Measurements from ENCODE around the gene ARHGAP8.

ARHGAP8 gene

DNA sequence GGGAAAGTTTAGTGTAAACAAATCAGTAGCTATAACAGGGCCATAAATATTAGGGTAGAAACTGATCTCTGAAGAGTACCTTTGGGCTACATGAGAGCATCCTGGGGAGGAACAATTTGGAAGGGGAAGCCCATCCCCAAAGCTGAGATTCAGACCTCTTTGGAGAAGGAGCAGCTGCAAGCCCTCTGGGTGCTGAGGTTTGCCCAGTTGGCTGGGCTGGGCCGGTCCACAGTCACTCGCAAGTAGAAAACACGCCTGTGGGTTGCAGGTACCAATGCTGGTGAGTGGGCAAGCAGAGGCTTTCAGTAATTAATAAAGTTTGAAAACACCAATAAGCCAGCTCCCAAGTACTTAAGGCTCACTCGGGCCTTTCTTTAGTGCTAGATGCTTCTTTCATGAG lies 124.5 kb downstream of the ARHGAP8 start:
- Histone ChIP-seq H3K27me3 (ENCODE audit: insufficient read depth, poor library complexity, severe bottlenecking) (no peaks in the 10 kb centered on the region), H3K27ac (replicated peaks) (no peak overlapping the region), H3K4me3 (replicated peaks; ENCODE audit: insufficient read depth, low read length) (no peak overlapping the region)
- TF ChIP-seq POLR2AphosphoS5 (IDR thresholded peaks at IDR 0.05; ENCODE audit: low read depth) (no peak), GABPA (IDR thresholded peaks at IDR 0.05; ENCODE audit: low read depth) (no peak), SPI1 (IDR thresholded peaks at IDR 0.05; ENCODE audit: borderline replicate concordance, low read depth) (no peak)
- TF ChIP-seq, protein P1, sequence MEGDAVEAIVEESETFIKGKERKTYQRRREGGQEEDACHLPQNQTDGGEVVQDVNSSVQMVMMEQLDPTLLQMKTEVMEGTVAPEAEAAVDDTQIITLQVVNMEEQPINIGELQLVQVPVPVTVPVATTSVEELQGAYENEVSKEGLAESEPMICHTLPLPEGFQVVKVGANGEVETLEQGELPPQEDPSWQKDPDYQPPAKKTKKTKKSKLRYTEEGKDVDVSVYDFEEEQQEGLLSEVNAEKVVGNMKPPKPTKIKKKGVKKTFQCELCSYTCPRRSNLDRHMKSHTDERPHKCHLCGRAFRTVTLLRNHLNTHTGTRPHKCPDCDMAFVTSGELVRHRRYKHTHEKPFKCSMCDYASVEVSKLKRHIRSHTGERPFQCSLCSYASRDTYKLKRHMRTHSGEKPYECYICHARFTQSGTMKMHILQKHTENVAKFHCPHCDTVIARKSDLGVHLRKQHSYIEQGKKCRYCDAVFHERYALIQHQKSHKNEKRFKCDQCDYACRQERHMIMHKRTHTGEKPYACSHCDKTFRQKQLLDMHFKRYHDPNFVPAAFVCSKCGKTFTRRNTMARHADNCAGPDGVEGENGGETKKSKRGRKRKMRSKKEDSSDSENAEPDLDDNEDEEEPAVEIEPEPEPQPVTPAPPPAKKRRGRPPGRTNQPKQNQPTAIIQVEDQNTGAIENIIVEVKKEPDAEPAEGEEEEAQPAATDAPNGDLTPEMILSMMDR (IDR thresholded peaks at IDR 0.05; ENCODE audit: insufficient read depth, low read length), result no peak
- TF ChIP-seq, protein P2, sequence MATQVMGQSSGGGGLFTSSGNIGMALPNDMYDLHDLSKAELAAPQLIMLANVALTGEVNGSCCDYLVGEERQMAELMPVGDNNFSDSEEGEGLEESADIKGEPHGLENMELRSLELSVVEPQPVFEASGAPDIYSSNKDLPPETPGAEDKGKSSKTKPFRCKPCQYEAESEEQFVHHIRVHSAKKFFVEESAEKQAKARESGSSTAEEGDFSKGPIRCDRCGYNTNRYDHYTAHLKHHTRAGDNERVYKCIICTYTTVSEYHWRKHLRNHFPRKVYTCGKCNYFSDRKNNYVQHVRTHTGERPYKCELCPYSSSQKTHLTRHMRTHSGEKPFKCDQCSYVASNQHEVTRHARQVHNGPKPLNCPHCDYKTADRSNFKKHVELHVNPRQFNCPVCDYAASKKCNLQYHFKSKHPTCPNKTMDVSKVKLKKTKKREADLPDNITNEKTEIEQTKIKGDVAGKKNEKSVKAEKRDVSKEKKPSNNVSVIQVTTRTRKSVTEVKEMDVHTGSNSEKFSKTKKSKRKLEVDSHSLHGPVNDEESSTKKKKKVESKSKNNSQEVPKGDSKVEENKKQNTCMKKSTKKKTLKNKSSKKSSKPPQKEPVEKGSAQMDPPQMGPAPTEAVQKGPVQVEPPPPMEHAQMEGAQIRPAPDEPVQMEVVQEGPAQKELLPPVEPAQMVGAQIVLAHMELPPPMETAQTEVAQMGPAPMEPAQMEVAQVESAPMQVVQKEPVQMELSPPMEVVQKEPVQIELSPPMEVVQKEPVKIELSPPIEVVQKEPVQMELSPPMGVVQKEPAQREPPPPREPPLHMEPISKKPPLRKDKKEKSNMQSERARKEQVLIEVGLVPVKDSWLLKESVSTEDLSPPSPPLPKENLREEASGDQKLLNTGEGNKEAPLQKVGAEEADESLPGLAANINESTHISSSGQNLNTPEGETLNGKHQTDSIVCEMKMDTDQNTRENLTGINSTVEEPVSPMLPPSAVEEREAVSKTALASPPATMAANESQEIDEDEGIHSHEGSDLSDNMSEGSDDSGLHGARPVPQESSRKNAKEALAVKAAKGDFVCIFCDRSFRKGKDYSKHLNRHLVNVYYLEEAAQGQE (IDR thresholded peaks at IDR 0.05; ENCODE audit: insufficient replicate concordance, low read depth), result no peak
- no peak for DNase-seq (ENCODE audit: low read depth in 1 of 2, low spot score in 1 of 2)

DNA sequence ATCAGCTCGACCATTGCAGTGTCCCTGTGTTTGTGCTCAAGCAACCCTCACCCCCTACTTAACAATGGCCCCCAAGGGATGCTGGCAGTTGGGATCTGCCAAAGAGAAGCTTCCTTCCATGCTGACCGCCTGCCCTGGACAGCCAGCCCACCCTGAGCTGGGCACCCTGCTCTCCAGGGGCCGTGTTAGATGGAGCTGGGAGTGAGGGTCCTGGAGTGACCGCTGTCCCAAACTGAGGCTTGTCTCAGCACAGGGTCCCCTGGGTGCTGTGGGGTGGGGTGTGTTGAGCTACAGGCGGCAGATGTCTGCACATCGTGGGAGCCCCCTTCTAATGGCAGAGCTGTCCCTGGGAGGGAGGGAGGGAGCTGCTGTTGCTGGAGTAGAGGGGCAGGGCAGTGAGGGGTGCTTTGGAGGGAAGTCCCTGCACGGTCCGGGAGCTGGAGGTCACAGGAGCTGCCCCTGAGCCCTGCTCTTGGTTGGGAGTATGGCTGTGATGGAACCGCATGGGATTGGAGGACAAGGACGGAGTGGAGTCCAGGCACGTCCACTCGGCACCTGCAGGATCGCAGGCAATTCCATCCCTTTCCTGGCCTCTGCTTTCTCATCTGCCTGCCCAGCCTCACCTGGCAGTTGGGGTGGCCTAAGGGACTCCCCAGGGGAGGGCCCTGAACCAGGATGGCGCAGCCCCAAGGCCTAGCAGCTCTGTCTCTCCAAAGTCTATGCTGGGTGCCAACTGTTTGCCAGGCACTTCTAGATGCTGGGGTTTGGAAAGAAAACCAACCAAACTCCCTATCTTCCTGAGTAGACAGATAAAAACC lies 126.3 kb downstream of the ARHGAP8 start:
- no peaks in the 10 kb centered on the region for H3K27me3 ChIP-seq (ENCODE audit: insufficient read depth, poor library complexity, severe bottlenecking)
- no peak for DNase-seq (ENCODE audit: low read depth in 1 of 2, low spot score in 1 of 2)

DNA sequence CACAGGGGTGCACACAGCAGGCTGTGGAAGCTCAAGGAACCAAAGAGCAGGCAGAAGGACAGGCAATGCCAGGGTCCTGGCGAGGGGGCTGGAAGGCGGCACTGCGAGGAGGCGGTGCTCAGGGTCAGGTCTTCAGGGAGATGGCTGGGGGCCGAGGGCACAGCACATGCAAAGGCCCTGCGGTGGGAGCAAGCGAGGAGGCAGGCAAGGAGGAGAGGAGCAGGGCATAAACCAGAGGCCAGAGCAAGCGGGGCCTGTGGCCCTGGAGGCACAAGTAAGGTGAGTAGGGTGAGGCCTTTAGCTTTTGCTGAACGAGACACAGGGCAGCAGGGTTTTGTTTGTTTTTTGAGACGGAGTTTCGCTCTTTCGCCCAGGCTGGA lies 126.9 kb downstream of the ARHGAP8 start:
- TF ChIP-seq, protein P2 (IDR thresholded peaks at IDR 0.05; ENCODE audit: insufficient replicate concordance, low read depth), result no peak

More for the DNA sequence above, 126.3 kb downstream of the ARHGAP8 start:
- Histone ChIP-seq H3K27ac (replicated peaks) (no peak overlapping the region), H3K4me3 (replicated peaks; ENCODE audit: insufficient read depth, low read length) (no peak overlapping the region)
- TF ChIP-seq, protein P2 (IDR thresholded peaks at IDR 0.05; ENCODE audit: insufficient replicate concordance, low read depth), result no peak
- TF ChIP-seq SPI1 (IDR thresholded peaks at IDR 0.05; ENCODE audit: borderline replicate concordance, low read depth), result no peak
- no peak for TF ChIP-seq GABPA (IDR thresholded peaks at IDR 0.05; ENCODE audit: low read depth)
- TF ChIP-seq, protein P1 (IDR thresholded peaks at IDR 0.05; ENCODE audit: insufficient read depth, low read length), result no peak
- no peak for TF ChIP-seq POLR2AphosphoS5 (IDR thresholded peaks at IDR 0.05; ENCODE audit: low read depth)

More for the DNA sequence above, 126.9 kb downstream of the ARHGAP8 start:
- Histone ChIP-seq H3K27me3 (ENCODE audit: insufficient read depth, poor library complexity, severe bottlenecking) (no peaks in the 10 kb centered on the region), H3K4me3 (replicated peaks; ENCODE audit: insufficient read depth, low read length) (no peak overlapping the region), H3K27ac (replicated peaks) (no peak overlapping the region)
- no peak for DNase-seq (ENCODE audit: low read depth in 1 of 2, low spot score in 1 of 2)

All from HL-60 (cell line).